D341Med (cell line): ENCODE data around the gene KDELR3.
A peak's percentile ranks its signal among the peaks of the same experiment; 100 is the strongest.

Experiments used
- DNase-seq: peaks from one replicate; pipeline ENCODE4 v3.0.0; 2012; ENCODE audit warnings: low spot score

The KDELR3 gene

GRCh38 chr22:38467904-38468442, at the start of gene KDELR3:
Gene KDELR3, plus strand, starts transcription at chr22:38468096. Its CDS starts 138 bp downstream, at chr22:38468234.
- no peak for DNase-seq

DNA sequence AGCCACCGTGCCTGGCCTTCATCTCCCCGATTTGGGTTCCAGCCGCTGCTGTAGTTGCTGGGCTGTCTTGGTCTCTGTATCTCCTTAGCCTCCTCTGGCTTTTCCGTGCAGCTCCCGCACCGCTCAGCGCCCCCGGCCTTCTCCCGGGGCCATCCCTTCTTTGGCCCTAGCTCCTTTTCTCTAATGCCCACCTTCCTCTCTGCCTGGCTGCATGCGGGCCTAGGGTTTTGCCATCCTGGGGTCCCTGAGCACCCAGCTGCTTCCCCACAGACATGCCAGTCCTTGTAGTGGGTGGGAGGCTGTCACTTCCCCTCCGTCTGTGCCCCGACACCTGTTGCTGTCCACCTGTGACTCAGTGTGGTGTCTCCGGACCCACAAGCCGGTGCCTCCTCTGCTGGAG, 49.3 kb upstream of the KDELR3 start:
- peak; percentile 24 for DNase-seq

DNA sequence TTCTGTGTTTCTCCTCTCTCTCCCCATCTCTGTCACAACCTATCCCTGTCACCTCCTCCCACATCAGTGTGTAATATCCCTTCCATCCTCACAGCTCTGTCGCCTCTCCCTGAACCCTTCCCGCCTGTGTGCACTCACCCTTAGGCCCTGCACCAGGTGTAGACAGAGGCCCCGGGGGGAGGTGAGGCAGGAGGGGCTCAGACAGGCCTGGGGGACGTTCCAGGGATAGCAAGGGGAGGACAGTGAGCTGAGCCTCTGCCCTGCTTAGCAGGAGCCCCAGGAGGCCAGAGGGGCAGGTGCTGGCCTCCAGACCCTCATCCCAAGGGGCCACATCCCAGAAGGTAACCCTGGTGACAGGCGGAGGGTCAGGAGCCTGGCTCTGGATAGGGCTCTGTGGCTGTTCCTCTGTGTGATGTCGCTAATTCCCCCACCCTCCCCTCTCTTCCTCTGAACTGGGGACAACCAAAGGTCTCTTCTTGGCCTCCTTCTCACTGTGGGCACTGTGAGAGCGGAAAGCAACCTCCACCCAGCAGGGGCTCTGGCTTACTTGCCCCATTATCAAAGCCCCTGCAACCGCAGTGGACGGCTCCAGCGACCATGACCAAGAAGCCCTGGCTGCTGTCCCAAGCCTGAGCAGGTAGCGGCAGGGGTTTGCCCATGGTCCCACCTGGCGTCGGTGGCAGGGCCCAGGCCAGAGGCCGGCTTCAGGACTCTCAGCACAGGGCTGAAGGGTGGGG, 48.6 kb upstream of the KDELR3 start:
- peak; percentile 22 for DNase-seq

- DNase-seq: no peak
Measured at GRCh38 chr22:38419858-38420160, 48.1 kb upstream of the KDELR3 start.

DNA sequence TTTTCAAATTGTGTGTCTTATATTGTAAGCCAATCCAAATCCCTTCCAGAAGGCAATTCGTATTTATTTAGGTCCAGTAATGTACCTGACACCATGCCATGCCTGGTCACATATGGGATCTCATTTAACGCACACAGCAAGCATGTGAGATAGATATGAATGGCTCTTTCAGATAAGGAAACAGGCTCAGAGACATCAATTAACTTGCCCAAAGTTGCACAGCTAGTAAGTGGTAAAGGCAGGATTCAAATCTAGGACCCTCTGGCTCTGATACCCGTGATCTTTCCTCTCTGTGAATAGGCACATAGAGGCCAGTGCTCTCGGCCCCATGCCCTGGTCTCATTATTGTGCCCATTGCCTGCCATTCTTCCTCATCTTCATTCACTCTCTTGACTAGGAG, 47.2 kb upstream of the KDELR3 start:
- no peak for DNase-seq

DNA sequence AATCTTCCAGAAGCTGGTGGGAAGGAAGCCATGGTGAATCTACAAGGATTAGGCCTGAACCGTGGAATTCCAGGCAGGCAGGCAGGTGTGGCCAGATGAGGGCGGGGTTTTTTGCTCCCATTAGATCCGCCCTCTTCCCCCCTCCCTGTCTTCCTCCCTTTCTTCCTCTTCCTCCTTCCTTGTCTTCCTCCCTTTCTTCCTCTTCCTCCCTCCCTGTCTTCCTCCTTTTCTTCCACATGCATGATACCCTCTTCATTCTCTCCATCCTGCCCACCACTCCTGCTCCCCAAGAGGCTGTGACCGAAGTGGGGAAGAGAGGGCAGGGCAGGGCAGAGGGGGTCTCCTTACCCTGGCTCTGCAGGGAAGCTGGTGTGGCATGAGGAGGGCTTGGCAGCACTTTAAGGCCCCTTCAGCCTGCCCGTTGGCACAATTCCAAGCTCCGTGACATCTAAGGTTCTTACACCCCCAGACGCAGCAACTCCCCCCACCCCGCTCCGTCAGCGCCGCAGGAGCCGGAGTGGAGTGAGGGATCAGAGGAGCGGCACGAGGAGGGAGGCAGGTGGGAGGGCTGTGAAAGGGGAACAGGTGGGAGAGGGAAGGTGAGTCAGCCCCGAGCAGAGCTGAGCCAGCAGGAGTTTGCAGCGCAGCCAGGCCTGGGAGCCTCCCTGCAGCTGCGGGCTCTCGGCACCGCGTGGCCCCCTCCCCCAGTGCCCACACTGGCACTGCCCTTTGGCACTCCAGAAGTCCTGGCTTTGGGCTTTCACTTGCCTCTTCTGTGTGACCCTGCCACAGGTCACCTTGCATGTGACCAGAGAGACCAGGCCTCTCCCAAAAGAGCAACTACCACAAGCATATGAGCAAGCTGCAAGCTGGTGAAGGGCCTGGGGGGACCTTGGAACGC, 45.0 kb upstream of the KDELR3 start:
- no peak for DNase-seq

GRCh38 chr22:38423512-38424503, 44.1 kb upstream of the KDELR3 start:
- no peak for DNase-seq

DNA sequence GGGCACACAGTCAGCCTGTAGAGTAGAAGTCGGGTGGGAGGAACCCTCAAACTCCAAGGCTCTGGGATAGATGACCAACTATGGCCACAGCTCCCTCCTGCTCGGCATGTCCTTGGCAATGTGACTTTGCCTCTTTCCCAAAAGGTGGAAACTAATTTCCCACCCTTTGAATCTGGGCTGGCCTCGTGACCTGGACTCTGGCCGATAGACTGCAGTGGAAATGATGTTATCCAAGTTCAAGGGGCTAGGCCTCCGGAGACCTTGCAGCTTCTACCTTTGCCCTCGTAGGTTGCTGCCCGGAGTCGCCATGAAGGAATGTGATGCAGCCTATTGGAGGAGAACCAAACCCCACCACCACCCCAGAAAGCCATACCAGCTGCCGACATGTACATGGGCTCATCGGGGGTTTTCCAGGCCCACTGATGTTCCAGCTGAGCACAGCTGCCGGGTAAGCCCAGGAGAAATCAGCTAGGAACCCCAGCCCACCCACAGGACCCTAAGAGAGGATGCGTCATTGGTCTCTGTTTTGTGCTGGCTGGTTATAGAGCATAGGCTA, 43.3 kb upstream of the KDELR3 start:
- DNase-seq: no peak

GRCh38 chr22:38426628-38427027, 41.3 kb upstream of the KDELR3 start:
- no peak for DNase-seq

GRCh38 chr22:38427465-38427864, 40.4 kb upstream of the KDELR3 start:
- DNase-seq: no peak

DNA sequence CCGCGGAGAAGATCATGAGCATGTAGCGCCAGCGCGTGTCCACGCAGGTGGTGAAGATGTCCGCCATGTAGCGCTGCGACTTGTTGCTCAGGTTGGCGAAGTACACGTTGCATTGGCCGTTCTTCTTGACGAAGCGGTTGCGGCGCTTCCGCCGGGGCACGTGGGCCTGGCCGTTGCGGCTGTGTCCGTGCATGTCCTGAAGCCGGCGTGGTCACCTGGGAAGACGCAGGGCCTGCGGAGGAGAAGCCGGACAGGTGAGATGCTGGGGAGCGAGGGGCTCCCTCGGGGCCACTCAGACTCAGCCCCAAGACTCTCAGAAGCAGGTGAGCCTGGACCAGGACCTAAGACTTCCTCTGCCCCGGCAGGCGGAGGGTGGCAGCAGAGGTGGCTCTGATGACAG, 40.0 kb upstream of the KDELR3 start:
- no peak for DNase-seq

GRCh38 chr22:38428714-38429113, 39.2 kb upstream of the KDELR3 start:
- no peak for DNase-seq

GRCh38 chr22:38429499-38430068, 38.3 kb upstream of the KDELR3 start:
- DNase-seq: no peak

GRCh38 chr22:38431266-38432010, 36.5 kb upstream of the KDELR3 start:
- no peak for DNase-seq

GRCh38 chr22:38432264-38432663, 35.6 kb upstream of the KDELR3 start:
- DNase-seq: no peak

DNA sequence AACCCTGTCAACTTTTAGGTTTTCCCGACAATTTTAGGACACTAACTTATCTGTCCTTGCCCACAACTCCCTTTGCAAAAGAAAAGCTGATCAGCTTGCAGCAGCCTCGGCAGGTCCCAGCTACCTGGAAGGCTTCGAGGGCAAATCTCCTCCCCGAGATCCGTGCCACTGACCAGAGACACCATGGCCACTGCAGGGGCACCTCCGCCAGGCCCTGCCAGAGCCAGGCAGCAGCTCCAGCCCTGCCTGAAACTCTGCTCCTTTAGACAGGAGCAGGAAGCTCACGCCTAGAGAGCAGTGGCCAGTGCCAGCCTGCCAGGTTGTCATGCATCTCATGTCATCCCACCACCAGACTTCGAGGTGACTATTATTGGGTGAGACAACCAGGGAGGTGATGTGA, 34.0 kb upstream of the KDELR3 start:
- no peak for DNase-seq

DNA sequence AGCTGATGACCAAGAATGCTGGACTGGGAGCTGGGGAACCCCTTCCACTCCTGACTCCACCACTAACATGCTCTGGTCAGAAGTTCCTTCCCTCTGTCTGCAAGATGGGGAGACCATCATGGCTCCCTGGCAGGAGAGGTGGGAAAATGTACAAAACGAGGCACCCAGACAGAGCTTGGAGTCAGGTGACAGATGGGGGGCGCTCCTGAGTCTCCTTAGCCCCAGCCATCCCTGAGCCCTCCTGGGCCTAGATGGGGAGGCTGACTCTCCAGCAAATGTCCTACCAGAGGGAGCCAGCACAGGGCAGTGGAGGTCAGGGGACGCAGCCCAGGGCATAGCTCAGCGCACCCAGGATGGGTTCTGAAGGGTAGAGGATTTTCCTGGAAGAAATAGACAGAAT, 32.9 kb upstream of the KDELR3 start:
- DNase-seq: no peak

- DNase-seq: no peak
Measured at GRCh38 chr22:38435965-38436364, 31.9 kb upstream of the KDELR3 start.

DNA sequence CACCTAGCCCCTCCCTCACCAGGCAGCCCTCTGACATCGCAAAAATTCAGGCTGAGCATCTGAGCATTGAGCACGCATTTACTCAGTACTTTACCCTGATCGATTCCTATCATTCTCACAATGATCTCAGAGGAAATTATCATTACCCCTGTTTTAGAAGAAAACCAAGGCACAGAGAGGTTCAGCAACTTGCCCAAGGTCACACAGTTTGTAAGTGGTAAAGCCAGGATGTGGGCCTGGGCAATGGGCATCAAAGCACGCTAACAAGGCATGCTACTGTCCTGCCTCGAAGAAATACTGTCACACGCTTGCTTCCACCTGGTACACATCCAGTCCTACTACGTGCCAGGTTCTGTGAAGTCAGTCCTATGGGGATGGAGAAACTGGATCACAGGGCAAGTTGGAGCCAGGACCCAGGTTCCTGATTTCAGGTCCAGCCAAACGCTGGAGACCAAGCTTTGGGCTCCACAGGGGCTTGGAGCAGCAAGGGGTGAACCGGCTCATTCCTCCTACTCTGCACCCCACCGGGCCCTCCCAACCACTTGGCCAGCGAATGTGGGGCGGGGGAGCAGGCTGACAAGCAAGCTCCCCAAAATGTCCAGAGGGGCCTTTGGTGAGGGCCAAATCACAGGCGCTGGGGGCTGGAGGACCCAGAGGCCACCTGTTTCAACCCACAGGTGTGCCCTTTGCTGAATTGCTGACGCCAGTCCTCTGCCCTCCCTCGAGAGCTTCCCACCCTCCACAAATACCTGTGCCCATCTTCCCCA, 31.1 kb upstream of the KDELR3 start:
- no peak for DNase-seq

- no peak for DNase-seq
Measured at GRCh38 chr22:38437416-38437815, 30.5 kb upstream of the KDELR3 start.
